ENCODE data around the gene SHLD3. TPM values are rescaled to one million over a fixed set of nuclear protein-coding genes. Genes with fewer than 3 reads are reported as not detected.
"Not testable (repeated sequence)": the region's sequence is repeated elsewhere in the genome, so short reads cannot be mapped to it uniquely, and the experiment has no call there.

The SHLD3 gene, protein sequence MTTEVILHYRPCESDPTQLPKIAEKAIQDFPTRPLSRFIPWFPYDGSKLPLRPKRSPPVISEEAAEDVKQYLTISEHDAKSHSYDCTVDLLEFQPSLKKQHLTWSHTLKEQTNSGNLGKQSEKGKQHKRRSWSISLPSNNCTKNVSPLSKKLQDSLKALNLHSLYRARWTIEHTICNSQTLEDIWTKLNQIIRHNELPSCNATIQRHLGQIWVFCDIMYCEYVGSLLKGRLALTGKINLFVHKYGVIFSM
- polyA plus RNA-seq (ENCODE audit: insufficient read length in 4 of 4), result 1 to 10 TPM; 3.9 to 5.1 (median 4.0) TPM

DNA sequence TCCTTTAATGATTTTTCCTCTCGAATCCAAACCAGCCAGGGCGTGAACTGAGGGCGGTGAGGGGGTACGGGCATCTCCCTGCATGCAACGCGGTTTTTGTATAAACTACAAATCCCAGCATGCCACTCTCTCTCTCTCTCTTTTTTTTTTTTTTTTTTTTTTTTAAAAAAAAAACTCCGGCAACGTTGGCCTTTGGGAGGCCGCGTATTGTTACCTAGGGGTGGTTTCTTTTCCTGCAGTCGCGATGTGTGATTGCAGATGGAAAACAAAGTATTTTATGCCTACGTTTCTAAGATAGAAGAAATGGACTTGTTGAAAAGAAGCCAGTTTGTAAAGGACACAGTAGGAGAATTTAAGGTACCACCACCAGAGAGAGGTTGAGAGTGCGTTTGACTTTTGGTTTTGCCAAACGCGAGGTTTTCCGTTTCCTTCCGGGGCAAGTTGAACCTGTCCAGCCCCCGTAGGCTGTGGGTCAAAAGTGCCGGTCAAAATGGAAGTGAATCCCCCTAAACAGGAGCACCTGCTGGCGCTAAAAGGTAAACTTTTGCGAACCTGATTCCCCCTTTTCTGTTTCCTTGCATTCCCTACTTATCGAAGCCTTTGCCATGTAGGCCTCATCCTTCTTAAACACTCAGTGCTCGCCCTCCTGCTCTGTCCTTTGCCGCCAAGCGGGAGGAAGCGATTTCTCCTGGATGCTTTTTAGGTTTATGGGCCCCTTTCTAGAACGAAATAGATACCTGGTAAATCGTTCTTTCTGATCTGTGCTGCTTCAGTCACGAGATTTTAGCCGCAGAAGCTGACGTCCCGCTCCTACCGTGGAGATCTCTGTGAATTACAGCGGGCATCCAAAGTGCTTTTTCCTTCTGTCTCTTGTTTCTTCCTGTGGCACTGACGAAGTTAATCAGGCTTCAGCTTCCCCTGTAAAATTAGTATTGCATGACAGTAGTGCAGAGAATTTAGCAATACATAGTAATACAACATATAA, at the start of gene SHLD3, which contains the start of gene TRAPPC13:
Gene SHLD3, plus strand, starts transcription at position 457 of the 985 bp plus-strand sequence. CDS start 4,561 bp downstream, outside the sequence.
Gene TRAPPC13, plus strand, starts transcription at position 457 of the 985 bp plus-strand sequence. Its CDS starts 34 bp downstream, at position 491.
- peak; percentile 89 to 98 (median 92) for DNase-seq (ENCODE audit: low read depth in 4 of 4, low spot score in 2 of 4)

DNA sequence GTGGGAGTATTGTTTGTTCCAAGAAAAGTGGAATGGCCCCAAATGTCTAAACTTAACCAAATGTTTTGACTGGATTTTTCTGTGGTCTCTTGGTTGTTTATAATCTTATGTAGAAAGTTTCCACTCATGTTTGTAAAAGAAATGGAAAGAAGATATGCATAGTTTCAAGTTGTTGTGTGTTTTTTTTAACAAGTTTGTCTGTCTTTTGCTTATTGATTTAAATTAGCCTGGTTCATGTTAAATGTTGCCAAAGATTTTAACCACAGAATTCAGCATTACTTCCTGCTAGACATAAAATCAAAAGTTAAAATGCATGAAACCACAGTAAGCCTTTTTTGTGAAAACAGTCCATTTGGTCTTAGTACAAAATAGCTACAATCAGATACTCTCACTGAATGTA, 47.7 kb upstream of the SHLD3 start:
- DNase-seq (ENCODE audit: low read depth in 4 of 4, low spot score in 2 of 4), result no peak

DNA sequence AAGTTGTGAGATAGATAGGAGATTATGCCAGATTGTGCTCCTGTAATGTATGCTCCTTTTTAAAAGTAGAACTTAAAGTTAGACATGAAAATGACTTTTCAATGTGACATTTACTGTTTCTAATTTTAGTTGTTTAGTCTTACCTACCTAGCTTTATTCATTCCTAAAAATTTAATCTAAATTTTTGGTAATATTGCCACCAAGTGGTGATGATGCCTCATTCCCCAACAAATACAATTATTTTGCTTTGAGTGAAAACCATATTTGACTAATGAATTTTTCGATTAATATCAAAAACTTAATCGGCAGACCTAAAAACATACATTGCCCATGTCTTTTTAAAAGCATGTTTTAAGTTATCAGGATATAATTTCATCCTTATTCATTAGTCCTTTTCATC, 36.1 kb upstream of the SHLD3 start:
- DNase-seq (ENCODE audit: low read depth in 4 of 4, low spot score in 2 of 4), result no peak

DNA sequence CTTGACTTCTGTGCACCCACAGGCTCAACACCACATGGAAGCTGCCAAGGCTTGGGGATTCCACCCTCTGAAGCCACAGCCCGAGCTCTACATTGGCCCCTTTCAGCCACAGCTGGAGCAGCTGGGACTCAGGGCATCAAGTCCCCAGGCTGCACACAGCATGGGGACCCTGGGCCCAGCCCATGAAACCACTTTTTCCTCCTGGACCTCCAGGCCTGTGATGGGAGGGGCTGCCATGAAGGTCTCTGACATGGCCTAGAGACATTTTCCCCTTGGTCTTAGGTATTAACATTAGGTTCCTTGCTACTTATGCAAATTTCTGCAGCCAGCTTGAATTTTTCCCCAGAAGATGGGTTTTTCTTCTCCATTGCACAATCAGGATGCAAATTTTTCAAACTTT, 23.1 kb upstream of the SHLD3 start:
- DNase-seq (ENCODE audit: low read depth in 4 of 4, low spot score in 2 of 4), result not testable (repeated sequence)

DNA sequence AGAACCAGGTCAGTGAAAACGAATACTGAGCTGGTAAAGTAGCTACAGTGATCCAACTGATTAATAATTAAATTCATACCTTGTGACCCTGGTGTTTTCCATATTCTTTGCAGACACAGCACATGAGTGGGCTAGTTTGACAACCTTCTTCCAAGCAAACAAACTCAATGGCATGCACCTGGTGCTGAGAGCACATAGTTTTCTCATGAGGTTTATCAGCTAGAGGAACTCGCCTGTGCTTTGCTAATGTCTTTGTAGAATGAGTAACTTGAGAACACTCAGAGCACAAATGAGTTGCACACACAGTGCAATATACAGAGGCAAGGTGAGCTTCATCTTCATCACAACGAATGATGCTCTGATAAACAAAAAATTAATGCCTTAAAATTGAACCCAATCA, 13.3 kb upstream of the SHLD3 start:
- no peak for DNase-seq (ENCODE audit: low read depth in 4 of 4, low spot score in 2 of 4)

DNA sequence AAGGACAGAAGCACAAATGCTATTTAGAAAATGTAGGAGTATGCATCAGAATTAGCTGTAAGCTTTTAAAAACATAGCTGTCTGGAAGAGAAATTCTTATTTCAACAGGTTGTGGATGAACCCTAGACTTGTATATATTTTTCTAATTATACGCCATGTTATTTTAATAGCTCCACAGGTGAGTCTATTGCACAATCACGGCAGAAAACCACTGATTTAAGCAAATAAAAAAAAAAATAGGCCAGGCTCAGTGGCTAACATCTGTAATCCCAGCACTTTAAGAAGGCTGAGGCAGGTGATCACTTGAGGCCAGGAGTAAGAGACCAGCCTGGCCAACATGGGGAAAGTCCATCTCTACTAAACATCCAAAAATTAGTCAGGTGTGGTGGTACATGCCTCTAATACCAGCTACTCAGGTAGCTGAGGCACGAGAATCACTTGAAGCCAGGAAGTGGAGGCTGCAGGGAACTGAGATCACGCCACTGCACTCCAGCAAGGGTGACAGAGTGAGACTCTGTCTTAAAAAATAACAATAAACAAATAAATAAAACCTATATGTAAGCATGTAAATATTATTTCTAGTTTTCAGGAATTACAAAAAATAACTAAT, 12.4 kb upstream of the SHLD3 start:
- DNase-seq (ENCODE audit: low read depth in 4 of 4, low spot score in 2 of 4), result no peak

DNA sequence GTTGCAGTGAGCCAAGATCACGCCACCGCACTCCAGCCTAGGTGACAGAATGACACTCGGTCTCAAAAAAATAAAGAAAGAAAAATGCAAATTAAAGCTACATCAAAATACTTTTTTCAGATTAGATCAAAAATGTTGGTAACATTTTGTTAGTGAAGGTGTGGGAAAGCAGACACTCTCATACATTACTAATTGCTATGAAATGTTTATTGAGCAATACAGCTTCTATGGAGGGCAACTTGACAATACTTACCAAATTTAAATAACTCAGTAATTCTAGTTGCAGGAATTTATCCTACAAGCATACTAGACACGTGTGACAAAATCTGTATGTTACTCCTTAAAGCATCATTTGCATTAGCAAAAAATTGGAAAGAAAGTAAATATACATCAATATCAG, 4.8 kb upstream of the SHLD3 start:
- DNase-seq (ENCODE audit: low read depth in 4 of 4, low spot score in 2 of 4), result no peak

DNA sequence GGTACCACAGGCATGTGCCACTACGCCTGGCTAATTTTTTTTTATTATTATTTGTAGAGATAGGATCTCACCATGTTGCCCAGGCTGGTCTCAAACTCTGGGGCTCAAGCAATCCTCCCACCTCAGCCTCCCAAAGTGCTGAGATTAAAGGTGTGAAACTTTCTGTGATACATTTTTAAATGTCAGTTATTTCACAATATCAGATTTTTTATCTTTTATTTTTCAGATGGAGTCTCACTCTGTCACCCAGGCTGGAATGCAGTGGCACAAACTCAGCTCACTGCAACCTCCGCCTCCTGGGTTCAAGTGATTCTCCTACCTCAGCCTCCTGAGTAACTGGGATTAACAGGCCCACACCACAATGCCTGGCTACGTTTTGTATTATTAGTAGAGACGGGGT, 2.9 kb upstream of the SHLD3 start:
- not testable (repeated sequence) for DNase-seq (ENCODE audit: low read depth in 4 of 4, low spot score in 2 of 4)

DNA sequence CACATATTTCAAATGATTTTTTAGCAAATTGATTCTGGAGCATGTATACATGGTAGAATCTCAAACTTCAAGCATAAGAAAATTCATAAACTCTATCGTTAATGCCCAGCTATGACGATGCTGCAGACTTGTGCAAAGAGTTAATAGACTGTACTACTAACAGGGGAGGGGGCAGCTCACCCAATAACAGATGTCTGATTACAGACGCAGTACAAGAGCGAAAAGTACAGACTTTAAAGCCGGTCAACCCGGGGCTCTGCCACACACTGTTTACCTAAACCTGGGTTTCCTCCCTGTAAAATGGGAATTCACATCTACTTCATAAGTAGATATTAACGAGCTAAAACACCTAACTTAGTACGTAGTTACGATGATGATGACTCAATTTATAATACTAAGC, 1.3 kb upstream of the SHLD3 start:
- no peak for DNase-seq (ENCODE audit: low read depth in 4 of 4, low spot score in 2 of 4)

DNA sequence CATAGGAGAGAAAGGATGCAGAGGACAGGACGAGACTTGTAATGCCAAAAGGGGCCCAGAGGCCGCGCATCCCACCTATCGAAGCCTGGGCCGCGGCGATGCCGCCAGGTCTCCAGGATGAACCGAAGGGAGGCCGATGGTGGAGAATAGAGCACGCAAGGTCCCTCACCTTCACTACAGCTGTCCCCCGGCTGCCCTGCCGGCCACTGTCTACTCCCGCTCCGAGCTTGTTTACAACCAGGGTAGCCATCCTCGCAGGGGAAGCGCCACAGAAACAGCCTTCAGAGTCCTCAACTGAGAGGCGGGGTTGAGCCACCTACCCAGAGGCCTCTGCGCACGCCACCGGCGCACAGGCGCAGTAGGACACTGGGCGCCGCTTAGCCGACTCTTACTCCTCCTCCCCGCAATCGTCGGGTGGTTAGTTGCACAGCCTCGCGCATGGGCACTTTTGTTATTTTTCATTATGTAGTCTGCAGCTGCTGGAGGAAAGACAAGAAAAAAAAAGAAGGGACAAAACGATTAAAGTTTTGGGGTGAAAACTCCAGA, 729 bp upstream of the SHLD3 start, which contains the start of gene TRIM23:
Gene TRIM23, minus strand, starts transcription at position 309 of the 546 bp plus-strand sequence. Its CDS starts 59 bp downstream, at position 250.
- peak in 2 of 4 donors; percentile 36 to 94 for DNase-seq (ENCODE audit: low read depth in 4 of 4, low spot score in 2 of 4)

DNA sequence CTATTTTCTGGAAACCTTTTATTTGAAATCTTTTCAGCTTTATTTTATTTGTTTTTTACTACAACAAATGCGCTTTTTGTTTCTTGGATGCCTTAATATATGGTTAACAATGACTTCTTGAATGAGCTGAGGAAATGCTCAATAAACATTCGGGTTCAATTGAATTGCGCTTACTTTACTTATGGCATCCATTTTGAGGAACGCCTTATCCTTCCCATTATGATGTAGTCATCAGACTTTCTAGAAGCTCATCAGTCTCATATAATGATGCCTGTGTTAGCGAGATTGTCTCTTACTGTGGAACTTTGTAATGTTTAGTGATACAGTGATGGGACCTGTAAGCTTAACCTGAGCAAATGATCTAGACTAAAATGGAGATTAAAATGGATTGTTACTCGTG, 916 bp downstream of the SHLD3 start:
- DNase-seq (ENCODE audit: low read depth in 4 of 4, low spot score in 2 of 4), result no peak

DNA sequence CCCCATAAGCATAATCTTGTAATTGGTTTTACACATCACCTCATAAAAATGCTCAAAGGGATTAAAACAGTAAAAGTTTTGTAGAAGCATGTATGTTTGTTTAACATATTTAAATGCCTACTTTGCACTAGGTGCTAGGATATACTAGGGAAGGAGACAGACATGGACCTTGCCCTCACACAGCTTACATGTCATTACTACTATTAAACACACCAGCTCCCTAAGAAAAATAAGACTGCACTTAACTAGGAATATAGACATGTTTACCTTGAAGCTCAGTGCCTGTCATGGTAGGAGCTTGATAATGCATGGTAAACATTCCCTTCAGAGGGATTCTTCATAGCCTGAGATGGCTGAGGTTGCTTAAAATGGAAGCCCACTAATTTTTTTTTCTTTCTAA, 6.2 kb downstream of the SHLD3 start:
- no peak for DNase-seq (ENCODE audit: low read depth in 4 of 4, low spot score in 2 of 4)

DNA sequence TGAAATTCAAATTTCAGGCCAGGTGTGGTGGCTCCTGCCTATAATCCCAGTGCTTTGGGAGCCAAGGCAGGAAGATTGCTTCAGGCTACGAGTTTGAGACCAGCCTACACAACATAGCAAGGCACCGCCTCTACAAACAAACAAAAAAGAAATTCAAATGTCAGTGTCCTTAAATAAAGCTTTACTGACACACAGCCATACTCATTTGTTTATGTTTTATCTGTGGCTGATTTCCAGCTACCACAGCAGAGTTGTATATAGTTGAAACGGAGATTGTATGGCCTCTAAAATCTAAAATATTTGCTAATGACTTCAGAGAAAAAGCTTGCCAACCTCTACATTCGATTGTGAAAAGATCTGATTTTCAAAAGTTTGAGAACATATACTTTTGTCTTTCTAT, 15.4 kb downstream of the SHLD3 start:
- DNase-seq (ENCODE audit: low read depth in 4 of 4, low spot score in 2 of 4), result no peak

DNA sequence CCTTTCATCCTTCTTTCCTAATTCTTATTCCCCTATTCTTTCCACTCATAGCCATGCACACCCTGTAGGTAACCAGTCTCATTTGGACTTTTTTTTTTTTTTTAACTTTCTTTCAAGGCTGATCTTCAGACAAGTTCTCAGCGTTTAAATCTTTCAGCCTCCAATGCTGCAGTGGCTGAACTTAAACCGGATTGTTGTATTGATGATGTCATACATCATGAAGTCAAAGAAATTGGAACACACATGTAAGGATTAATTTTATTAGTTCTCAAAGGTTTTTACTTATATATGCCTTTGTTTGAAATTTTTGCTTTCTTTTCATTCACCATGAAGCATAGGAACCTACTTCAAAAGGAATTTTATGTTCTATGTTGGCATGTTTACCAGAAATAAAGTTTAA, 22.1 kb downstream of the SHLD3 start:
- no peak for DNase-seq (ENCODE audit: low read depth in 4 of 4, low spot score in 2 of 4)

DNA sequence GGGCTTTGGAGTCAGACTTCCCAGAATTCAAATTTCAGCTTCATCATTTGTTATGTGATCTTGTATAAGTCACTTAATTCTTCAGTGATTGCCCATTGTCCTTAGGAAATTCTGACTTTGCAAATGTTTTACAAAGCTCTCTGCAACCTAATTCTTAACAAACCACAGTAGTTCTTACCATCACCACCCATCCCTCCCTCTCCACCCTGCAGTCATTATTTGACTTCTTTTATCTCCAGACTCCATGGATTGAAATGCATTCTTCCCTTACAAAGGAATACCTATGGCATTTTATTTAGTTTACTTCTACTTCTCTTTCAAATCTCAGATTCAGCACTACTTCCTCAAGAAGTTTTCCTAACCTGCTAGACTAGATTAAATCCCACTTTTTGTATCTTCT, 23.1 kb downstream of the SHLD3 start:
- no peak for DNase-seq (ENCODE audit: low read depth in 4 of 4, low spot score in 2 of 4)

DNA sequence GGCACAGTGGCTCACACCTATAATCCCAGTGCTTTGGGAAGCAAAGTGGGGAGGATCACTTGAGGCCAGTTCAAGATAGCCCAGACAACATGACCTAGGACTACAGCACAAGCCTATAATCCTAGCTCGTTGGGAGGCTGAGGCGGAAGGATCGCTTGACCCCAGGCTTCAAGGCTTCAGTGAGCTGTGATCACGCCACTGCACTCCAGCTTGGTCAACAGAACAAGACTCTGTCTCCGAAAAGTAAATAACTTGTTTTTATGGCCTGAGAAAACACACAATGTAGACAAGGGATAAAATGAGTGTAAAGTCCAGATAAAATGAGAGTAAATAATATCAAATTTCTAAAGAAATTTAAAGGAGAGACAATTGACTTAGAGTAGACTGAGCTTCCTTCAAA, 26.3 kb downstream of the SHLD3 start:
- no peak for DNase-seq (ENCODE audit: low read depth in 4 of 4, low spot score in 2 of 4)

DNA sequence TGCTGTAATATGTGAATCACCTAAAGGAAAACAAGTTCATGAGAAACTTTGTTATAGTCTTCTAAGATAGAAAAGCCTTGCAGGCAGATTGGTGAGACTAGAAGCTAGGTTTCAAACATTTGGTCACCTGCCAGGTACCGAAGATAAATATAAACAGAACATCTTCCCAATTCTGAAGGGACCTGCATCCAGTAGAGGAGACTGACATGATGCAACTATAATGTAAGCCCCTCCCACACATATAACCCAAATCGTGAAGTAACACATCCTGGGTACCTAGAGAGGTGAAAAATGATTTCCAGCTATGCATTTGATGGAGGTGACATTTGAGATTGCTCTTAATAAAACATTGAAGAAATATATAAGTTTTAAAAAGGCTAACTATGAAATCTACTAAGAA, 29.9 kb downstream of the SHLD3 start:
- no peak for DNase-seq (ENCODE audit: low read depth in 4 of 4, low spot score in 2 of 4)

DNA sequence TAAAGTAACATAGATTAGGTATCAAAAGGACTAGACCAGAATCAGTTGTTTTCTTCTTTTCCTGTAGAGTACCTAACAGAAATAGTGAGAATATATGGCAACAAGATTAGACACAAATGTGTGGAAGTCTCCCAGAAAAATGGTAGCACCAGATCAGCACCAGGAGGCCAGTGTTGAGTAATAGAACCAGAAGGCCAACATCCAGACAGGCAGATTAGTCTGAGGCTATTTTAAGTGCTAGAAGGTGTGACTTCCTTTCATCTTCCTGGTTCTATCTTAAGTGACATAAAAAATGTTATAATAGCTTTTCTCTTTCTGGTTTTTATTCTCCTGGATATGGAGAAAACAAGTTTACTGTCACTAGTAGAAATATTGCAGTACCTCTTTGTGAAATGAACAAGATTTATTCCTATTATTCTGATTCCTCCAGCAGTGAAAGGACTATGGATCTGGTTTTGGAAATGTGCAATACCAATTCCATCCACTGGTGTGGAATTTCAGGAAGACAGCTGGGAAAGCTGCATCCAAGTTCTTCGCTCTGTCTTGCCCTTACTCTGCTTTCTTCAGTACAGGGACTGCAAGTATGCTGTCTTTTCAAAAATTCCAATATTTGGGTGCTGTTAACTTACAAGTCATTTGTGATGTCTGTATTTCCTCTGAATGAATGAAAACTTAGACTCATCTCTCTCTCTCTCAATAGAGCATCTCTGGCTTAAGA, 39.1 kb downstream of the SHLD3 start:
- DNase-seq (ENCODE audit: low read depth in 4 of 4, low spot score in 2 of 4), result no peak

DNA sequence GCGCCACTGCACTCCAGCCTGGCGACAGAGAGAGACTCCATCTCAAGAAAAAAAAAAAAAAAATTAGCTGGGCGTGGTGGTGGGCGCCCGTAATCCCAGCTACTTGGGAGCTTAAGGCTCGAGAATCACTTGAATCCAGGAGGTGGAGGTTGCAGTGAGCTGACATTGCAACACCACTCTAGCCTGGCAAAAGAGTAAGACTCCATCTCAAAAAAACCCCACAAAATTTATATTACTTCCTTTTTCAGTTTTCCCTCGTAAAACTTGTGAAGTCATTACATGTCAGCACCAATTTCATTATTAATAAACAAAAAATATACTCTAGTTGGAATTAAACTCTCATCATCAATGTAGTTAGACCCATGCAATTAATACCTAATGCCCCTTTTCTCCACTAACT, 43.9 kb downstream of the SHLD3 start:
- DNase-seq (ENCODE audit: low read depth in 4 of 4, low spot score in 2 of 4), result no peak

DNA sequence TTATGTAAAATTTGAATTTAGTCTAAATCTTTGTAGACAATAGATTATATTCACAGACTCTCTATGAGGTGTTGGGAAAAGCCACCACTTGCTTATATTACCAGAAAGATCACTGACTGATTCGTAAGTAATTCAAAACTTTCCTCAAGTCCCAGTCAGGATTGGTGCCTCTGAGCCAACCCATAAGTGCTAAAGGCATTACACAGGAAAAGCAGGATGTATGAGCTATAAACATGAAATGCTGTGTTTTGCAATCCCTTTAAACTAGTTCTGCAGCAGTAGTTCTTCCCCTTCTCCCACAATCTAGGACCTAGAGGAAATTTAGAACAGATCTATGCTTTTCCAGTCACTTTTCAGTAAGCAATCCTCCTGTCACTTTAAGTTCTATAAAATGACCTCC, 48.0 kb downstream of the SHLD3 start:
- DNase-seq (ENCODE audit: low read depth in 4 of 4, low spot score in 2 of 4), result no peak

Data from left renal cortex interstitium (tissue), 4 donors.